Osteoblast (primary cell): ENCODE data around the gene PDZRN3. TPM values are rescaled to one million over a fixed set of nuclear protein-coding genes. Genes with fewer than 3 reads are reported as not detected.

Source experiments
- DNase-seq: peaks from one replicate; pipeline ENCODE4 v3.0.0; 2011; ENCODE audit warnings: low spot score, mixed read lengths; ENCODE audit not compliant: insufficient read length; ENCODE audit errors: missing footprints
- H2AFZ ChIP-seq: 2 replicates; pipeline ENCODE4 v1.6.0; 2011; ENCODE audit warnings: mild to moderate bottlenecking, low read length
- H3K27ac ChIP-seq: 2 replicates; pipeline ENCODE4 v1.5.1; 2011; ENCODE audit warnings: mild to moderate bottlenecking, low read depth, low read length, moderate library complexity
- H3K27me3 ChIP-seq: 2 replicates; pipeline ENCODE4 v1.6.0; 2012; ENCODE audit warnings: mild to moderate bottlenecking, control low read depth, inconsistent platforms, low read length, moderate library complexity; ENCODE audit not compliant: insufficient read depth
- H3K36me3 ChIP-seq: 2 replicates; pipeline ENCODE4 v1.5.1; 2011; ENCODE audit warnings: mild to moderate bottlenecking, low read length, control low read depth, moderate library complexity; ENCODE audit not compliant: insufficient read depth
- H3K4me1 ChIP-seq: 2 replicates; pipeline ENCODE4 v1.5.1; 2011; ENCODE audit warnings: mild to moderate bottlenecking, low read length, control low read depth, moderate library complexity; ENCODE audit not compliant: insufficient read depth
- H3K4me2 ChIP-seq: 2 replicates; pipeline ENCODE4 v1.6.0; 2011; ENCODE audit warnings: mild to moderate bottlenecking, low read length; ENCODE audit not compliant: insufficient read depth
- H3K4me3 ChIP-seq: fragments of 200-600 bp; sonication (generic); 3 replicates; pipeline ENCODE4 v1.5.1; 2012; ENCODE audit warnings: mild to moderate bottlenecking, low read length, inconsistent platforms; ENCODE audit not compliant: insufficient read depth
- H3K79me2 ChIP-seq: 2 replicates; pipeline ENCODE4 v1.6.0; 2012; ENCODE audit warnings: mild to moderate bottlenecking, low read length, control low read depth, inconsistent platforms; ENCODE audit not compliant: insufficient read depth
- H3K9me3 ChIP-seq: 2 replicates; pipeline ENCODE4 v1.5.1; 2011; ENCODE audit warnings: low read depth, low read length, control low read depth
- H4K20me1 ChIP-seq: 2 replicates; pipeline ENCODE4 v1.6.0; 2012; ENCODE audit warnings: mild to moderate bottlenecking, low read length, control low read depth; ENCODE audit not compliant: insufficient read depth
- CTCF ChIP-seq: IDR thresholded peaks from 2 replicates; pipeline ENCODE4 v1.5.1; 2011; ENCODE audit warnings: mild to moderate bottlenecking, low read depth, low read length, moderate library complexity; ENCODE audit errors: extremely low read depth
- total RNA-seq: library from RNA; depleted of rRNA; stranded (reverse); fragments of >200 nt; gene quantifications from 2 replicates; pipeline ENCODE4 v1.2.3, GENCODE V29; 2012

Gene PDZRN3
- total RNA-seq, 1 donor = 26.4 TPM

- H3K4me2 ChIP-seq = no peak overlapping the region
- peaks cover 62% of the 10 kb centered on the region for H3K79me2 ChIP-seq
- H3K27me3 ChIP-seq = no peaks in the 10 kb centered on the region
- H3K4me3 ChIP-seq = no peak overlapping the region
- no peak overlapping the region for H2AFZ ChIP-seq
- no peak overlapping the region for H3K27ac ChIP-seq
- H4K20me1 ChIP-seq = peaks cover 9% of the 10 kb centered on the region
- peaks cover 7% of the 10 kb centered on the region for H3K36me3 ChIP-seq
- H3K9me3 ChIP-seq = no peaks in the 10 kb centered on the region
- peaks cover 27% of the 10 kb centered on the region for H3K4me1 ChIP-seq
- no peak for TF ChIP-seq CTCF
- no peak for DNase-seq
Measured at GRCh38 chr3:73608456-73609314, 16.1 kb downstream of the PDZRN3 start.

- peak overlapping the region; percentile 3 for H3K27ac ChIP-seq
- no peaks in the 10 kb centered on the region for H3K27me3 ChIP-seq
- peaks cover 38% of the 10 kb centered on the region for H3K79me2 ChIP-seq
- H3K36me3 ChIP-seq = peaks cover 15% of the 10 kb centered on the region
- no peaks in the 10 kb centered on the region for H3K9me3 ChIP-seq
- H2AFZ ChIP-seq = no peak overlapping the region
- no peak for DNase-seq
- H4K20me1 ChIP-seq = no peaks in the 10 kb centered on the region
- H3K4me2 ChIP-seq = no peak overlapping the region
- peaks cover 49% of the 10 kb centered on the region for H3K4me1 ChIP-seq
- H3K4me3 ChIP-seq = no peak overlapping the region
- no peak for TF ChIP-seq CTCF
Measured at GRCh38 chr3:73605861-73606260, 18.9 kb downstream of the PDZRN3 start.

- DNase-seq = peak; percentile 77
- no peaks in the 10 kb centered on the region for H3K27me3 ChIP-seq
- no peaks in the 10 kb centered on the region for H3K9me3 ChIP-seq
- no peak overlapping the region for H3K4me3 ChIP-seq
- H3K27ac ChIP-seq = peak overlapping the region; percentile 49
- H3K4me2 ChIP-seq = no peak overlapping the region
- no peaks in the 10 kb centered on the region for H4K20me1 ChIP-seq
- peaks cover 53% of the 10 kb centered on the region for H3K4me1 ChIP-seq
- peaks cover 34% of the 10 kb centered on the region for H3K79me2 ChIP-seq
- peaks cover 15% of the 10 kb centered on the region for H3K36me3 ChIP-seq
- TF ChIP-seq CTCF = no peak
- no peak overlapping the region for H2AFZ ChIP-seq
Measured at GRCh38 chr3:73605412-73605811, 19.3 kb downstream of the PDZRN3 start.

- no peaks in the 10 kb centered on the region for H3K27me3 ChIP-seq
- H3K27ac ChIP-seq = peak overlapping the region; percentile 49
- no peak for DNase-seq
- H2AFZ ChIP-seq = no peak overlapping the region
- no peak for TF ChIP-seq CTCF
- no peaks in the 10 kb centered on the region for H4K20me1 ChIP-seq
- H3K4me1 ChIP-seq = peaks cover 57% of the 10 kb centered on the region
- H3K9me3 ChIP-seq = no peaks in the 10 kb centered on the region
- H3K79me2 ChIP-seq = peaks cover 28% of the 10 kb centered on the region
- H3K36me3 ChIP-seq = peaks cover 17% of the 10 kb centered on the region
- no peak overlapping the region for H3K4me2 ChIP-seq
- H3K4me3 ChIP-seq = no peak overlapping the region
Measured at GRCh38 chr3:73604451-73604850, 20.3 kb downstream of the PDZRN3 start.
